Measurements from ENCODE around the gene IL22RA1. TPM values are rescaled to one million over a fixed set of nuclear protein-coding genes. Genes with fewer than 3 reads are reported as not detected.

Gene IL22RA1
- total and polyA plus RNA-seq, 9 of the 15 experiments (the other 6 are each of a cell fraction or from before 2014, with no cell fraction given): not detected

GRCh38 chr1:24181619-24182018 lies 38.7 kb upstream of the IL22RA1 start:
- DNase-seq (ENCODE audit: extremely low read depth in 1 of 4, low spot score in 3 of 4) (no peak), FAIRE-seq (no peak), ATAC-seq (no peak)
- Histone ChIP-seq H2AFZ (ENCODE audit: low read depth, low read length) (no peak overlapping the region), H3K4me3 (no peak overlapping the region), H3K79me2 (ENCODE audit: control insufficient read depth, insufficient read depth, low read length) (no peaks in the 10 kb centered on the region), H3K36me3 (ENCODE audit: control insufficient read depth, insufficient read depth, low read length) (no peaks in the 10 kb centered on the region), H3K9ac (ENCODE audit: insufficient read depth in 1 of 2, low read depth in 2 of 2, low read length in 2 of 2) (no peak overlapping the region), H4K20me1 (replicated peaks; ENCODE audit: control insufficient read depth, insufficient read depth, low read length) (no peaks in the 10 kb centered on the region), H3K27ac (ENCODE audit: extremely low read depth, low read depth, low read length) (no peak overlapping the region), H3K9me3 (replicated peaks; ENCODE audit: control insufficient read depth, insufficient read depth, low read depth, low read length) (no peaks in the 10 kb centered on the region), H3K27me3 (ENCODE audit: control insufficient read depth in 2 of 2, insufficient read depth in 2 of 2, low read length in 2 of 2) (peaks cover 27 to 64% of the 10 kb centered on the region in 2 experiments), H3K4me1 (replicated peaks in 1 of 2; ENCODE audit: control insufficient read depth in 2 of 2, insufficient read depth in 2 of 2, low read length in 2 of 2) (no peaks in the 10 kb centered on the region), H3K4me2 (ENCODE audit: insufficient read depth, low read length) (no peak overlapping the region), H3K9me1 (ENCODE audit: control insufficient read depth, insufficient read depth, low read length) (no peaks in the 10 kb centered on the region)
- BruUV-seq (replicated peaks): no TSS peak
- WGBS (ENCODE audit: insufficient coverage, low coverage, missing lambda C conversion rate): under 1% methylated on average over 5 of the region's 5 CpGs
- CTCF ChIA-PET (ENCODE audit: low intra/inter-chr PET ratio): no interaction called here
- TF ChIP-seq ZNF444 (CRISPR knock-in tag; IDR thresholded peaks at IDR 0.05) (no peak), PTRF (tag; IDR thresholded peaks at IDR 0.05) (no peak), SIN3B (IDR thresholded peaks at IDR 0.05; ENCODE audit: low read depth) (no peak), NRF1 (conservative IDR thresholded peaks at IDR 0.05 in 1 of 2, IDR thresholded peaks at IDR 0.05 in 1 of 2) (no peak), MAFK (IDR thresholded peaks at IDR 0.05; ENCODE audit: low read length) (no peak), ZNF830 (CRISPR knock-in tag; IDR thresholded peaks at IDR 0.05) (no peak), NFYB (IDR thresholded peaks at IDR 0.05; ENCODE audit: extremely low read depth, insufficient read length) (no peak), ZNF644 (tag; IDR thresholded peaks at IDR 0.05; ENCODE audit: low read depth) (no peak)
- intact Hi-C loops (cut with micrococcal nuclease) (no loop called here), in situ Hi-C loops (cut with MboI) (no loop called here)
- POLR2A ChIA-PET: interaction anchor here (0.7 kb wide), 1 partner anchor 729 kb away, joined by 3 read pairs; no protein-coding TSS in a partner anchor

Measured in K562 (cell line).